ENCODE results near the gene SH3YL1. TPM values are rescaled to one million over a fixed set of nuclear protein-coding genes. Genes with fewer than 3 reads are reported as not detected.

Gene SH3YL1
- total and polyA plus RNA-seq, 10 donors = 30.6 to 72.8 (median 37.0) TPM

DNA sequence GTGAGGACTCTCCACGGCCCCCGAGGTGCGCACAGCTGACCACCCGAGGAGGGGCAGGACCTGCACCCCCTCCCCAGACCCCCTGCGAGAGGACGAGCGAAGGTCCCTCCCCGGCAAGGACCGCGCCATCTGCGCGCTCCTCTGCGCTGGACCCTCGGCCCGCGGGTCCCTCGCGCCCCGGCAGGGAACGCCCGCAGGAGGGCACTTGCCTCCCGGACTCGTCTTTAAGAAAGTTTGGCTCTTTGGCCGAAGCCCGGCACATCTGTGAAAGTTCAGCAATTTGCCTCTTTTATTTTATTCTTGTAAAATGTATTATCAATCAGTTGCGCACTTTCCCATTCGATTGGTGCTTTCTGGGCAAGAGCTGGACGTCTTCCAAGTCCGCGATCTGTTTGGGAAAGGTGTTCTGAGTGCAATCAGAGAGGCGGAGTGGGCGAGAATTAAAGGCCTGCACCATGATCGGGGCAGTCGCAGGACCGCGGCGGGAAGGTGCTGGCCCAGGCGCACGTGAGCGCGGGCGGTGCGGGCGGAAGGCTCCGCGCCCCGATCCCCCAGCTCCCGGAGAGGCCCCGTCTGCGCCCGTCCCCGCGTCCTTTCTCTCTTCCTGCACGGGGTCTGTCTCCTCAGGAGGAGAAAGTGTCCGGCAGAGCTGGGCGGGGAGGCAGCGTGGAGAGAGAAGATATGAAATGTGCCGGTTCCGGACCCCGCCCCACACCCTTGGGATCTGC is 25.7 kb upstream of the SH3YL1 start:
- WGBS, 5 donors = 2 to 3% (median 2%) methylated on average over 40 to 60 of the region's 60 CpGs
- TF ChIP-seq, protein P1, sequence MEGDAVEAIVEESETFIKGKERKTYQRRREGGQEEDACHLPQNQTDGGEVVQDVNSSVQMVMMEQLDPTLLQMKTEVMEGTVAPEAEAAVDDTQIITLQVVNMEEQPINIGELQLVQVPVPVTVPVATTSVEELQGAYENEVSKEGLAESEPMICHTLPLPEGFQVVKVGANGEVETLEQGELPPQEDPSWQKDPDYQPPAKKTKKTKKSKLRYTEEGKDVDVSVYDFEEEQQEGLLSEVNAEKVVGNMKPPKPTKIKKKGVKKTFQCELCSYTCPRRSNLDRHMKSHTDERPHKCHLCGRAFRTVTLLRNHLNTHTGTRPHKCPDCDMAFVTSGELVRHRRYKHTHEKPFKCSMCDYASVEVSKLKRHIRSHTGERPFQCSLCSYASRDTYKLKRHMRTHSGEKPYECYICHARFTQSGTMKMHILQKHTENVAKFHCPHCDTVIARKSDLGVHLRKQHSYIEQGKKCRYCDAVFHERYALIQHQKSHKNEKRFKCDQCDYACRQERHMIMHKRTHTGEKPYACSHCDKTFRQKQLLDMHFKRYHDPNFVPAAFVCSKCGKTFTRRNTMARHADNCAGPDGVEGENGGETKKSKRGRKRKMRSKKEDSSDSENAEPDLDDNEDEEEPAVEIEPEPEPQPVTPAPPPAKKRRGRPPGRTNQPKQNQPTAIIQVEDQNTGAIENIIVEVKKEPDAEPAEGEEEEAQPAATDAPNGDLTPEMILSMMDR (IDR thresholded peaks at IDR 0.05 in 8 of 11, conservative IDR thresholded peaks at IDR 0.05 in 3 of 11) = no peak
- intact Hi-C loops (cut with DNase I; ENCODE audit: low total_unique reads) = loop anchor here (5.0 kb wide), 1 partner anchor 117 kb away; no protein-coding TSS in a partner anchor
- no peaks in the 10 kb centered on the region for H3K9me3 ChIP-seq
- H3K4me3 ChIP-seq = peak overlapping the region; percentile 33 to 70 (median 48)
- DNase-seq = no peak
- peaks cover 0 to 55% (median 36%) of the 10 kb centered on the region in 7 donors for H3K27me3 ChIP-seq (replicated peaks in 1 of 7)
- peak overlapping the region in 7 of 8 donors; percentile 27 to 66 (median 48) for H3K27ac ChIP-seq
- peaks cover 0 to 1% (median 0%) of the 10 kb centered on the region in 6 donors for H3K36me3 ChIP-seq
- H3K4me1 ChIP-seq = peaks cover 13 to 43% (median 33%) of the 10 kb centered on the region in 6 donors

DNA sequence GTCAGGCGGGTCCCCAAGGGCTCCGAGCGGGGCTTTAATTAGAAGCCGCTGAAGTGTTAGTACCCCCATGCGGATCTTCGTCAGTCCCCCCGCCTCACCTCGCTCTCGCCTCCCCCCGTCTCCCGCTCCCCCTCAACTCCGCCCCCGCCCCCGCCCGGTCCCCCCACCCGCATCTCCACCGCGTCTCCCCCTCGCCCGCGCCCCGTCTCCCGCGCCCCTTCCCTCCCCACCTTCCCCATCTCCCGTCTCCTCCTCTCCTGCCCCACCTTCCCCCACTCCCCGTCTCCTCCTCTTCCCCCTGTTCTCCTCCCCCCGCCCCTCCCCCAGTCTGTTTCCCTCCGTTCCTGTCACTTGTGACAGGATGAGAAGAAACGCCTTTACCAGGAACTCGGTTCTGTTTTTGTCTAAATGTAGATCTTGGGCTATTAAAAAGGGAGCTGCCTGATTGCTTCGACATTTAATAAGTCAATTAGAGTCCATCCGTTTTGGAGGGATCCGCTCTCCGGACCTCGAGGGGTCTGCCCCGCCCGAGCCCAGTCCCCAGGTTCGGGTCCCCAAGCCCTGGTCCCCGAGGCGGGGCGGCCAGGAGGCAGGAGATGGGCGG is 25.0 kb upstream of the SH3YL1 start:
- peak overlapping the region in 6 of 8 donors; percentile 48 to 78 (median 60) for H3K27ac ChIP-seq
- H3K4me1 ChIP-seq = peaks cover 13 to 43% (median 33%) of the 10 kb centered on the region in 6 donors
- H3K27me3 ChIP-seq (replicated peaks in 1 of 7) = peaks cover 0 to 55% (median 36%) of the 10 kb centered on the region in 7 donors
- WGBS, 5 donors = 2 to 4% (median 3%) methylated on average over 16 to 42 of the region's 42 CpGs
- peak overlapping the region; percentile 36 to 70 (median 55) for H3K4me3 ChIP-seq
- peaks cover 0 to 8% (median 0%) of the 10 kb centered on the region in 6 donors for H3K36me3 ChIP-seq
- TF ChIP-seq, protein P1 (IDR thresholded peaks at IDR 0.05 in 8 of 11, conservative IDR thresholded peaks at IDR 0.05 in 3 of 11) = no peak
- TF ChIP-seq POLR2AphosphoS5 (IDR thresholded peaks at IDR 0.05) = no peak
- TF ChIP-seq POLR2A (IDR thresholded peaks at IDR 0.05) = no peak
- DNase-seq = no peak
- H3K9me3 ChIP-seq = no peaks in the 10 kb centered on the region
- intact Hi-C loops (cut with DNase I; ENCODE audit: low total_unique reads) = no loop called here

DNA sequence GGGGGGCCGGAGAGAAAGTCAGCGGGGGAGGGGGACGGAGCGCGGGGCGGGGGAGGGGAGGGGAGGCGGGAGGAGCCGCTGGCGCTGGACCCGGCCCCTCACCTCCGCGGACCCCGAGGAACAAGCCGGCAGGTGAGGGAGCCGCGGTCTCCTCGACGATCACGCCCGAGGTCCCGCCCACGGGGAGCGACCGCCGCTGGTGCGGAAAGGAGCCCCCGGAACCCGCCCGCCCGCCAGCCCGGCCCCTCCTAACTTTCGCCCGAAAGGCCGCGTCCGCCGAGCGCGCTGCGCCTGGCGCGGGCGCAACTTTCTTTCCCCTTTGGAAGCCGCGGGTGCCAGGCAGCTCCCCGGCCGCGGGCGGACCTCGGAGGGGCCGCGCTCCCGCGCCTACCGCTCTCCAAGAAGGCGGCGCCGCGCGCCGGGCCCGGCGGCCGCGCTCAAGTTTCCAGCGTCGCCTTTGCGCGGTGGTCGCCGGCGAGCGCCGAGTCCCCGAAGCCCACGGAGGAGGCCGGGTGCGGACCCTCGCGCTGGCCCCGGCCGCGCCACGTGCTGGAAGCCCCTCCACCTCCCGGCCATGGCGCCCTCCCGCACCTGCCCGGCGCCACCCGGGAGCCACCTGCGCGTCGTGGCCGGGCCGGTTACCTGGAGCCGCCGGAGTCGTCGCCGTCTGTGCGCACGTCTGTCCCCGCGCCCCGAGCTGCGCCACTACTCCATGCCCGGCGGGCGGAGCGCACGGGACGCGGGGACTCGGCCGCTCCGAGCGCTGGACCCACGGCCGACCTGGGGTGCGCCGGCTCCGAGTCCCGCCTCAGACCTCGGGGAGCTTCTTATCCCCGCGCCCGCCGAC is 24.3 kb upstream of the SH3YL1 start, which contains the start of gene ALKAL2:
Gene ALKAL2, minus strand, starts transcription at position 181 of the 847 bp plus-strand sequence. CDS start 256 bp downstream, outside the sequence.
- no peak for DNase-seq
- Histone ChIP-seq H3K9me3 (no peaks in the 10 kb centered on the region), H3K36me3 (peaks cover 0 to 15% (median 0%) of the 10 kb centered on the region in 6 donors), H3K27ac (peak within 1 kb of the TSS in 7 of 8 donors; percentile 36 to 78 (median 63)), H3K4me1 (peaks cover 13 to 43% (median 33%) of the 10 kb centered on the region in 6 donors), H3K4me3 (peak within 1 kb of the TSS; percentile 36 to 70 (median 55)), H3K27me3 (replicated peaks in 1 of 7) (peaks cover 0 to 55% (median 36%) of the 10 kb centered on the region in 7 donors)
- intact Hi-C loops (cut with DNase I; ENCODE audit: low total_unique reads) = no loop called here
- WGBS, 5 donors = 0 to 11% (median 2%) methylated on average over 23 to 128 of the region's 128 CpGs
- TF ChIP-seq, protein P1 (IDR thresholded peaks at IDR 0.05 in 8 of 11, conservative IDR thresholded peaks at IDR 0.05 in 3 of 11) = no peak
- TF ChIP-seq POLR2AphosphoS5 (IDR thresholded peaks at IDR 0.05) (no peak), POLR2A (IDR thresholded peaks at IDR 0.05) (no peak)
